GM21529 (cell line): ENCODE data around the gene MAGI2.

ENCODE experiments used
- ATAC-seq: cut with Tn5 transposase; IDR thresholded peaks from one replicate; pipeline ENCODE4 v1.9.1; 2021; ENCODE audit not compliant: unreplicated experiment

The MAGI2 gene

GRCh38 chr7:79180533-79180932 lies 272.9 kb downstream of the MAGI2 start:
- ATAC-seq, result no peak

DNA sequence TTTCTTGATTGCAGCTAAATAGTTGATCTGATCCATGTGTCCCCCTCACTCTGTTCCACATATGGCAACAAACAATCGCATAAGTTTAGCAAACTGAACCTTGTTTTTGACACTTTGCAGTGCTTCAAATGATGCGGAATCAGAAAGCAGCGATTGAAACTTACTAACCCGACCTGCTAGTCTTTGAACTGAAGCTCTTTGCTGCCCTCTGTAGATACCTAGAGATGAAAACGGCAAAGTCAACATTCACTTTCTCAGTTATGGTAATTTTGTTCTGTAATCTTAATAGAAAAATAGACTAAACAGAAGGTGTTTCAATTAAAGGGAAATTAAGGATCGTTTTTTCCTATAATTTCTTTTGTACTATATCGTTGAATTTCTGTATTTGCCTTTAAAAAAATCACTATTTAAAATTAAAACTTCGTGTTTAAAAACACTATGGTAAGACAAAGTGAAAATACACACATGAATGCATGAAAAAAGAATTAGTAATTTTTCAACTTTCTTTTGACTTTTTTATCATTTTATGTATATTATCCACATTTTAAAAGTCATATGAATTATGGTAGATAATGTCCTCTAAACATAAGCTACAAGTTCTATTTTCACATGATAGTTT lies 276.5 kb downstream of the MAGI2 start:
- peak; percentile 64 for ATAC-seq

DNA sequence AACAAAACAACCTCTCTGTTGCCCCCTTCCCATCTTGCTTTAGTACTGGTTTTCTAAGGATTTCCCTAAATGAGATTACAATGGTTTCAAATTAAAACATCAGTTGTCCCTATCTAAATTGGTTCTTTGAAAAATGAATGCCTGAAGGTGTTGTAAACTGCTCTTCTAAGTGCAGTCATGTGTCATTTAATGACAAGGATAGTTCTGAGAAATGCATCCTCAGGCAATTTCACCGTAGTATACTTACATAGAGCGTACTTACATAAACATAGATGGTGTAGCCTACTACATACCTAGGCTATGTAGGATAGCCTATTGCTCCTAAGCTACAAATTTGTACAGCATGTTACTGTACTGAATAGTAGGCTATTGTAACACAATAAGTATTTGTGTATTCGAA lies 278.1 kb downstream of the MAGI2 start:
- ATAC-seq, result no peak

DNA sequence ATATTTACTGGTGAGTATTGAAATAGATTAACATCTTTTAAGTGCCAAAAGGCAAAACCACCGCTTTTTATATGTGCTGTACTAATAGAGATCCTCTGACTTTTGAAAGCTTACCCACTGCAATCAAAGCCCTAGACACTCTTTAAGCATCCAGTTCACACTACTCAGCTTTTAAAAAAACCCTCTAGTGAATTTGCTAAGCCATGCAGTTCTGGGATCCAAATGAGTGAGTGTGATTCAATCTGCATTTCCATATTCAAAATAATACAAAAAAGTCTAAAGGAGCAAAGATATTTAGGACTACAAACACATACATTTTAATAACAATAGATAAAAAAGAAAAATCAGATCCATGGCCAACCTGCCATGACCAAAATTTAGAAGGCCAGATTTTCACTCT lies 288.2 kb downstream of the MAGI2 start:
- no peak for ATAC-seq

GRCh38 chr7:79159040-79159664 lies 294.3 kb downstream of the MAGI2 start:
- no peak for ATAC-seq

- no peak for ATAC-seq
These were observed 296.2 kb downstream of the MAGI2 start for GRCh38 chr7:79157281-79157680.

DNA sequence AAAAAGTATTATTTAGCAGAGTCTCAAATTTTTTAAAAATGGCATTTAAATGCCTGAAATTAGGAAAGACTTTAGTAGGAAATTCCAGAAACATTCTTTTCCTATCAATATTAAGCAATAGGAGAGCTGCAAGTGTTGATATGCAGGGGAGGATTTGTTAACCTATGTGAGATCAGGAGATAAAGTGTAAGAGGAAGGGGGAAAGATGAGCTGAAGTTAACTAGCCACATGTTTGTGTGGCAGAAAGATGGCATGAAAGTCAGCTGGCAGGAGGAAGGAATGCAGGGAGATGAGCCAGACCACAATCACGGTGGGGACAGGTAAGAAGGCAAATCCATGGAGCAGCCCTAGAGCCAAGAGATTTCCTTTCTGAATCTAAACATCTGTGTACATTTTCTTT lies 303.6 kb downstream of the MAGI2 start:
- no peak for ATAC-seq

- no peak for ATAC-seq
These were observed 310.8 kb downstream of the MAGI2 start for GRCh38 chr7:79142706-79143105.

GRCh38 chr7:79141252-79141651 lies 312.2 kb downstream of the MAGI2 start:
- ATAC-seq, result no peak

DNA sequence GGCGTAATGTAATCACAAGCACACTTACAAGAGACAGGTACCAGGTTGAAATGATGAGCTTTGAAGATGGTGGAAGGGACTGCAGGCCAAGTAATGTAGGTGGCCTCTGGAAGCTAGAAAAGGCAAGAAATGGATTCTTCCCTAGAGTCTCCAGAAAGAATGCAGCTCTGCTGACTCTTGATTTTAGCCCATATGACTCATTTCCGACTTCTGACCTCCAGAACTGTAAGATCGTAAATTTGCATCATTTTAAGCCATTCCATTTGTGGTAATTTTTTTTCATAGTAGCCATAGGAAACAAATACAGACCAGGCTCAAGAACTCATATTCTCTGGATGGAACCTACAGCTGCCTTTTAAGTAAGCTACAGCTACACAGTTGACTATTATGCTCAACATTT lies 315.5 kb downstream of the MAGI2 start:
- ATAC-seq, result no peak

DNA sequence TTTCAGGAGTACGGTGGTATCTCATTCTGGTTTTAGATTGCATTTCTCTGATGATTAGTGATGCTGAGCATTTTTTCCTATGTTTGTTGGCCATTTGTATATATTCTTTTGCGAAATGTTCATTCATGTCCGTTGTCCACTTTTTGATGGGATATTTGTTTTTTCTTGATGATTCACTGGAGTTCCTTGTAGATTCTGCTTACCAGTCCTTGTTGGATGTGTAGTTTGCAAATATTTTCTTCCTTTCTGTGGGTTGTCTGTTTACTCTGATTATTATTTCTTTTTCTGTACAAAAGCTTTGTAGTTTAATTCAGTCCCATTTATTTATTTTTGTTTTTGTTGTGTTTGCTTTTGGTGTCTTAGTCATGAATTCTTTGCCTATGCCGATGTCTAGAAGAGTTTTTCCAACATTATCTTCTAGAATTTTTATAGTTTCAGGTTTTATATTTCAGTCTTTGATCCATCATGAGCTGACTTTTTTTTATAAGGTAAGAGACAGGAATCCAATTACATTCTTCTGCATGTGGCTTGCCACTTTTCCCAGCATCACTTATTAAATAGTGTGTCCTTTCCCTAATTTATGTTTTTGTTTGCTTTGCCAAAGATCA lies 320.5 kb downstream of the MAGI2 start:
- ATAC-seq, result no peak

DNA sequence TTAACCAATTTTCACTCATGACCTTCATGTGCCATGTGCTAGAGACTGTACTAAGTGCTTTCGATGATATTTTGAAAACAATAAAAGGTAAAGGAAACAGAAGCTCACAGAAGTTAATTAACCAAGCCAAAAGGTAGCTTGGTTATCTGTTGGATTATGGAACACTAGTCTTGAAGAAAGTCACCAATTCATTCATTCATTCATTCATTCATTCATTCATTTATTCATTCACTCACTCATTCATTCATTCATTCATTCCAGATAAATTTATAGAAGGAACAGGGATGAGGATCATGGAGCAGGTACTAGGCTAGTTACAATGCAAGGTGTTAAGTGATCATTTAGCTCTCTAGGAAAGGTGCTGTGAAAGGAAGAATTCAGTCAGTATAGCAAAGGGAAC lies 322.8 kb downstream of the MAGI2 start:
- ATAC-seq, result no peak

DNA sequence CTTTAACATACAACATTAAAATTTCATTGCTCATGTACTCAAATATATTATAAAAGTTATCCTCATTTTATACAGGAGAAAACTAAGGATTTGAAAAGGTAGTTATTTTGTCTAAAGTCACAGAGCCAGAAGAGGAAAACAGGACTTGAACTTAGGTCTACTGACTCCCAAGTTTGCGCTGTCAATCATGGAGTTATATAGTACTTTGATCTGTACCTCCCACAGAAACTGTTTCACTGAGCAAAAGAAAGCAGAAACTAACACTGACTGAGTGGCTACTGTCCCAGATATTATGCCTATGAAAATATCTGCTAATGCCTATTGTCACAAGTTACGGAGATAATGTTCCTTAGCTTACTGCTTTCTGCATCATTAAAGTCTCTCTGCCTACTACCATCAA lies 329.1 kb downstream of the MAGI2 start:
- ATAC-seq, result no peak

- ATAC-seq, result no peak
These were observed 335.3 kb downstream of the MAGI2 start for GRCh38 chr7:79118143-79118542.

- ATAC-seq, result no peak
These were observed 357.1 kb downstream of the MAGI2 start for GRCh38 chr7:79096361-79096805.

GRCh38 chr7:79093421-79093820 lies 360.0 kb downstream of the MAGI2 start:
- no peak for ATAC-seq

DNA sequence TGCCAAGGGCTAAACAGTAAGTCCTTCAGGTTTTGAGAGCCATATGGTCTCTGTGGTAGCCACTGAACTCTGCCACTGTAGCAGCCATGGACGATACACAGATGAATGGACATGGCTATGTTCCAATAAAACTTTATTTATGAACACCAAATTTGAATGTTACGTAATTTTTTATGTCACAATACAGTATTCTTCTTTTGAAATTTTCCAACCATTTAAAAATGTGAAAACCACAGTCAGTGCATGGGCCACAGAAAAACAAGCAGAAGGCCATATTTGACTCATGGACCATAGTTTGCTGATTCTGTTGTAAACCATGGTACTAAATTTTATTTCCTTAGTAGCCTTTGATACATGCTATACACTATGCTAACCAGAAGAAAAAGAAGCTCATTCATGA lies 361.8 kb downstream of the MAGI2 start:
- ATAC-seq, result no peak

DNA sequence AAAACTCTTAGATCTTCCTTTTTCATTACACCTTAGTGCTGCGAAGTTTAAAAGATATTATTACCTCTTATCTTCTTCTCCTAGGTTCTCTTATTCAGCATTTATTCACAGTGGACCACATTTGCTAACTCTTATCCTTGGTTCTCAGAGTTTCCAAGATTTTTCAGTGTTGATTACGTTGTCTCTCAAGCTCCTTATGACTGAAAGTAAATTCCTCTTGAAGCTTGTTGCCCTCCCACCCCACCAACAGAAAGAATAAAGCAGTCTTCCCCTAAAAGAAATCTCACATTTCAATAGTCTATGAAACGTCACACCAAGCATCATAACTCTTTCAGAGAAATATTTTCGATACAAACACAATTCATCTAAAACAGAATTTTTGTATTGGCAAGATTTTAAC lies 362.5 kb downstream of the MAGI2 start:
- no peak for ATAC-seq

DNA sequence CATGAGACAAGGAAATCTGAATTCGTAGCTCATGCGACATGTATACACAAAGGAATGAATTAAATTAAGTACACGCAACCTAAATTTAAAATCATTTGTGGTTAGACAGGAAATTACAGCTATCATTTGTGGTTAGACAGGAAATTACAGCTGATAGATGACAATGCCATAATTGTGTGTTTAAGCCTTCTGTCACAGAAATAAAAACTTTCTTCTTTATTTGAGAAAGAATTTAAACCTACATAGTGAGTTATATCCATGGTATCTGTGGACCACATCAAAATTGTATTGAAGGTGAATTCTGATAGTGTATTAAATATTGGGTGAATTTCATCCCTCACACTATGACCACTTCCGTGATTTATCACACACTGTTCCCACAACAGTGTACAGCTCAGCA lies 362.9 kb downstream of the MAGI2 start:
- no peak for ATAC-seq

DNA sequence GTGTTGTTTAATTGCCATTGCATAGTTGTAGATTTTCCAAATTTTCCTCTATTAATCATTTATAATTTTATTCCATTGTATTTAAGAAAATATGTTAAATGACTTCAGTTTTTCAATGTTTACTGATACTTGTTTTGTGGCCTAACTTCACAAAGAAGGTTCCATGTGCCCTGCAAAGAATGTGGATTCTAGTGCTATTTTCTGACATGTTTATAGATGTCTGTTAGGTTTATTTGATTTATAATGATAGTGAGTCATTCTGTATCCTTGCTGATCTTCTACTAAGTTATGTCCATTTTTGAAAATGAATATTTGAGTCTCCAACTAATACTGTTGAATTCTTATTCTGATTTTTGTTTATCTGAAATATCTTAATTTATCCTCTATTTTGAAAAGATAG lies 369.0 kb downstream of the MAGI2 start:
- no peak for ATAC-seq

GRCh38 chr7:79079919-79080554 lies 373.4 kb downstream of the MAGI2 start:
- ATAC-seq, result no peak

DNA sequence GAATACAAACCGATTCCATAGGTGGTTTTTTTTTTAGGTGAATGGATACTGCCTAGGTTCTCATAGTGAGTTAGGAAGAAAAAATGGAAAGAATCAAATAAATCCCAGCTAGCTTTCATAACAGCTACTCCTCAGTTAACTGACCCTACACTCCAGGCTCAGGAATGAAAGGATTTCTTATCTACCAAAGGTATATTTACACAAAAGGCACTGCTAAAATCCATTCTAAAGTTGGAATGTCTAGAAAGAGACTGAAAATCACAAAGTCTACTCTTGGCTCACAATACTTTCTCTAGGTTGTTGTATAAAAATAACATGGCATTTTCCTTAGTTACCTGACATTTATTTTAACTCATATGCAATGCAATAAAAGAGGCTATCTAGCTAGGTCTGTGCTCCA lies 375.2 kb downstream of the MAGI2 start:
- ATAC-seq, result no peak
